Stimulated activated CD4-positive, alpha-beta T cell treated with anti-CD3 and anti-CD28 coated beads, Interleukin-15, amount 100 ng/mL, for 48 hours (primary cell): ENCODE data around the gene UBXN11.

Experiments
- DNase-seq, 2 donors: peaks; one replicate each; pipeline ENCODE4 v3.0.0-alpha.2; 2020; ENCODE audit warnings: low read depth in 2 of 2

The UBXN11 gene

DNA sequence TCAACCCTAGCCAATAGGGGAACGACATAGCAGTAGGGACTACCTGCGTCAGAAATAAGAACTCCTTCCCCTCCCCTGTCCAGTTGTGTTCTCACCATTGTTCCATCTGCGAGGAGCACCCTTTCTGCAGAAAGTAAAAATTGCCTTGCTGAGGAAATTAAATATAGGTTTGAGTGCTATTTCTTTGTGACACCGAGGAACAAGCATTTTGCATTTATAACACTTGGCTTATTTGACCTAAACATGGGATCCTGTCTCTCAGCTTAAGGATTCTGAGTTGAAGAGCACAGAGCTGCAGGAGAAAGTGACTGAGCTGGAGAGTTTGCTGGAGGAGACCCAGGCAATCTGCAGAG, 37.3 kb downstream of the UBXN11 start:
- DNase-seq = no peak

DNA sequence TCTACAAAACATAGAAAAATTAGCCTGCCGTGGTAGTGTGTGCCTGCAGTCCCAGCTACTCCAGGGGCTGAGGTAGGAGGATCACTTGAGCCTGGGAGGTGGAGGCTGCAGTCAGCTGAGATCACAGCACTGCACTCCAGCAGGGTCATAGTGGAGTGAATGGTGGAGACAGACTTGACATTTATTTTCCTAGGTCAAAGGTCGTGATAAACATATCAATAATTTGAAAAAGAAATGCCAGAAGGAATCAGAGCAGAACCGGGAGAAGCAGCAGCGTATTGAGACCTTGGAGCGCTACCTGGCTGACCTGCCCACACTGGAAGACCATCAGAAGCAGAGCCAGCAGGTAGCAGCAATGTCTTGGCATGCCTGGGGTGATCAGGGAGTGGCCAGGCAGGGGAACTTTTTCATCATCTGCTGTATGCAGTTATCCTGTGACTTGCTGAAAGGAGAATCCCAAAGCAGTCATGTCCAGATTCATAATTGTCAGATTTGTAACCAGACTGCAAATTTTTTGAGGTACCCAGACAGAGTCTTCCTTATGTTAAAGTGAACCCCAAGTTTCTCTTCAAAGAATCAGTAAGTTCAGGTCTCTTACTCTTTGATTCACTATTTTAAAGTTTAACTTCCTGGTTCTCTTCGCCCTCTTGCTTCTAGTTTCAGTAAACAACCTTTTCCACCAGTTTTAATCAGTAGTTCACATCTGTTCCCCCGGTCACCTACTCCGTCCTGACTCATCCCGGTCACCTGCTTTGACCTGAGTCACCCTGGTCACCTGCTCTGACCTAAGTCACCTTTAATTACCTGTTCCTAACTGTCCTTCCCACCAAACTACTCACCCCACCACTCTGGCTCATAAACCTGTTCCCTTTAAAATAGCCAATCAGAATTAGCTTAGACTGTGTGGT, 37.9 kb downstream of the UBXN11 start:
- no peak for DNase-seq

DNA sequence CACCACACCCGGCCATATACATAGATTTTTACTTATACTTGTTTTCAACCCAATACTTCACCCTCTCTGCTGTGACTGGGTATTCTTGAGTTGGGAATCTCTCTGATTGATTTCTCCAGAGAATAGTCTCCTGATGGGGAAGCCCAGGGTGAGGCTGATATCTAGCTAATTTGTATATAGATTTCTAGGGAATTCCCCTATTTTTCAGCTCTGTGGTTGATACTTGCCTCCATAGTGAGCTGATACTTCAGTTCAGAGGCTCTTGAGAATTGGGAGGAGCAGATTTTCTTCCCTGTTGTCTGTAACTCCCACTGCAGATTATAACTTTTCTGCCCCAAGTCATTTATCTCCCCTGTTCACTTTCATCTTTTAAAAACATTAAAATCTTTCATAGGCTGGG, 41.0 kb downstream of the UBXN11 start:
- no peak for DNase-seq

DNA sequence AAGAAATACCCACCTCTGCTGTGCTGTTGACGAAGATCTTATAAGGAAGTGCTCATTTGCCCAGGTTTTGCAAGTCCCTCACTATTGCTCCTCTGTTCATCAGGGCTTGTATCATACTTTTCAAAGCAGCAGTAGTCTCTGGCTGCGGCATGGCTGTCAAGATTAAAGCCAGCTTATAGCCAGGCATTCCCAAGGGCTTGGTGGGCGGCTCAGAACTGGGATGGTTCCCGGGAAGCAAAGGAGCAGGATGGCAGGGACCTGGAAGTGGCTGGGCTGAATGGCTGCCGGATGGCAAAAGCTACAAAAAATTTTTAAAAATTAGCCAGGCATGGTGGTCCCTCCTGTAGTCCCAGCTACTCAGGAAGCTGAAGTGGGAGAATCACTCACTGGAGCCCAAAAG, 43.2 kb downstream of the UBXN11 start:
- DNase-seq = no peak

DNA sequence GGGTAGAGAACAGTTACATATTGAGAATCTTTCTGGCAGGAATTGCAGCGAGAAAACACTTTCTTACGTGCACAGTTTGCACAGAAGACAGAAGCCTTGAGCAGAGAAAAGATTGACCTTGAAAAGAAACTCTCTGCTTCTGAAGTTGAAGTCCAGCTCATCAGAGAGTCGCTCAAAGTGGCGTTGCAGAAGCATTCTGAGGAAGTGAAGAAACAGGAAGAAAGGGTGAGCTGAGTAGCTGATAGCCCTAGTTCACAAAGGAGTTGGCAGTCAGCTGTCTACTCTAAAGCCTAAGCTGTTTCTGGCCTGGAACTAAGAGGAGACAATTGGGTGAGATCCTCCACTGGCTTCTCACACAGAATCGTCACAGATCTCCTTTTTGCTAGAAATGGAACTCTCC, 46.9 kb downstream of the UBXN11 start:
- DNase-seq = no peak

DNA sequence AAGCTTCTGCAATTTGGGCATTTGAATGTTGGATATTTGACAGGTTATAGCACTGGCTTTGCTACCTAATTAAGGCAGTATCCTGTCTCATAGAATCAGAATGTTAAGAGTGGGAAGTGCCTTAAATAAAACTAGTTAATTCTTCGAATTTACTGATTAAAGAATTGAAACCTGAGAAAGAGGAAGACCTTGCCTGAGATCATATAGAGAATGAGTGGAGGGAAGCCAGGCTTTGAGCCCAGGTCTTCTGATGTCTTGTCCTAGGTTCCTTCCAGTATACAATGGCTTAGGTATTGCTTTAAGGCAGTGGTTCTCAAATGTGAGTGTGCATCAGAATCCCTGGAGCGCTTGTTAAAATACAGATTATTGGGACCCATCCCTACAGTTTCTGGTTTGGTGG, 47.4 kb downstream of the UBXN11 start:
- DNase-seq = no peak

DNA sequence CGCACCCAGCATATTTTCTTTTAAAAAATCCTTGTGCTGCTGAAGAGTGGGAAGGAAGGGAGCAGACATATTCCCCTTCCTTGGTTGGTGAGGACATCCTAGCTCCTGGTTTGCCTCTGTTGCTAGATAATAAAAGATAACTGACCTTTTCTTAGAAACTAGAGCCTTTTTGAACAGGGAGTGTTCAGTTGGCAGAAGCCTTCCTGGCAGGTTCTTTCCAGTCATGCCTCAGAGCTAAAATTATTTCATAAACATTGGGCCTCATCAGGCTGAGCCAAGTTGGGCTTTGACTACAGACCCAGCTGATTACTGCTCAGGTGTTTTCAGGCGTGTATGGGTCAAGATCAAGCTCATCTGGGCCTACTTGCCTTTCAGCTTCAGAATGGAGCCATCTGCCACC, 49.2 kb downstream of the UBXN11 start:
- DNase-seq = no peak

DNA sequence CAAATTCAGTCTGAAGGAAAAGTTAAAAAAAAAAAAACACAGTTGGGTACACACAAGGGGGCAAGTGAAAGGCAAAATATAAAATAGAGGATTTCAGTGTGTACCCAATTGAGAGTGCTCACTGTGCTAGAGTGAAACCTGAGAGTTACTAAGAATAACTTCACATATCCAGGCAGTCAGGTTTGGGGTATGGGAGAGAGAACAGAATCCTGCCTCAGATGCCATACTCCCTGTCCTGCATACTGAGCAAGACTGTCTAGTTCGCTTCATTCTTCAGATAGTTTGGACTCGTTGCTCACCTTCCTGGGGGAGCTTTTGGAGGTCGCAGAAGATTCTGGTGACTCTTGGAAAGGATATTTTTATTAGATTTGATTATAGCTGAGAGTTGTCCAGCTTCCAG, 52.0 kb downstream of the UBXN11 start:
- no peak for DNase-seq

DNA sequence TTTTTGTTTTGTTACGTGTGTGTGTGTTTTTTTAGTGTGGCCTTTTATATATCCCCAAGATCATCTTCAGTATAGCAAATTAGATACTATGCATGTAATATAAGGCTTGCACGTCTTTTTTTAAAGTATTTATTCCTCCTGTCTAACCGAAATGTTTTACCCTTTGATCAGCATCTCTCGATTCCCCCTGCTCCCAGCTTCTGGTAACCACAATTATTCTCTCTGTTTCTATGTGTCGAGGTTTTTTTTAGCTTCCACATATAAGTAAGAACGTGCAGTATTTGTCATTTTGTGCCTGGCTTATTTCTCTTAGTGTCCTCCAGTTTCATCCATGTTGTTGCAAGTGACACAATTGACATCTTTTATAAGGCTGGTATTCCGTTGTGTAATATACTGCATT, 53.7 kb downstream of the UBXN11 start:
- no peak for DNase-seq

DNA sequence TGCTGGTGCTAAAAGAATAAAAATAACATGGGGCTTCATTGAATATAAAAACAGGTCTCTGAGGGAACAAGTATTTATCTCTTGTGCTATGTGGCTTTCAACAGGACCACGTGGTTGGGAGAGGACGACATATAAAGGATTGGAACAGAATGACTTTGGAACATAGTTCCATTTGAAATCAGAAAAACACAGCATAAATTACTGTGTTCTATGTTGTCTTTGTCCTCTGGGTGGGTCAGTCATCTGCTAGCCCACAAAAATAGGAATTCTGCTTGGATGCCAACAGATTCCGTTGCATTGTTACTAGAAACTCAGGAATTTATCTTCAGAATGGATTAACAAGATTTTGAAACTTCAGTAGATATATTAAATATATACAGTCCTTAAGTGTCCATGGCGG, 66.5 kb downstream of the UBXN11 start:
- no peak for DNase-seq

DNA sequence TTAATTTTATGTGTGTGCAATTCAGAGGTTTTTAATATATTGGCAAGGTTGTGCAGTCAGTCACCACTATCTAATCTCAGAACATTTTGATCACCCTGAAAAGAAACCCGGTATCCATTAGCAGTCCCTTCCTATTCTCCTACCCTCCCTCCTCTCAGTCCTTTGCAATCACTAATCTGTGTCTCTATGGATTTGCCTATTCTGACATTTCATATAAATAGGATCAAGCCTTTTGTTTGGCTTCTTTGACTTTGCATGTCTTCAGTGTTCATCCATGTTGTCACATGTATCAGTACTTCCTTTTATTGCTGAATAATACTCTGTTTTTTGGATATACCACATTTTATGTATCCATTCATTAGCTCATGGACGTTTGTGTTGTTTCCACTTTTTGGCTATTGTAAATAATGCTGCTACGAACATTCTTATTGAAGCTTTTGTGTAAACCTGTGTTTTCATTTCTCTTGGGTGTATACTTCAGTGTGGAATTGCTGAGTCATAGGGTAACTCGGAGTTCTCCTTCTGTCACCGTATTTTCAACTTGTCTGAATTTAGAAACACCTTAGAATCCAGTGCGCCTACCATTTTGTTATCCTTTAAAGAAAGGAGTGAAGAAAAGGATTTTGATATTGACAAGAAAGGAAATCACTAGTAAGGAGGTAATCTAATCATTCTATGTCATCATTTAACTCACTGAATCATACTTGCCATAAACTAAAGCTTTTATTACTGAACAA, 69.0 kb downstream of the UBXN11 start:
- no peak for DNase-seq

DNA sequence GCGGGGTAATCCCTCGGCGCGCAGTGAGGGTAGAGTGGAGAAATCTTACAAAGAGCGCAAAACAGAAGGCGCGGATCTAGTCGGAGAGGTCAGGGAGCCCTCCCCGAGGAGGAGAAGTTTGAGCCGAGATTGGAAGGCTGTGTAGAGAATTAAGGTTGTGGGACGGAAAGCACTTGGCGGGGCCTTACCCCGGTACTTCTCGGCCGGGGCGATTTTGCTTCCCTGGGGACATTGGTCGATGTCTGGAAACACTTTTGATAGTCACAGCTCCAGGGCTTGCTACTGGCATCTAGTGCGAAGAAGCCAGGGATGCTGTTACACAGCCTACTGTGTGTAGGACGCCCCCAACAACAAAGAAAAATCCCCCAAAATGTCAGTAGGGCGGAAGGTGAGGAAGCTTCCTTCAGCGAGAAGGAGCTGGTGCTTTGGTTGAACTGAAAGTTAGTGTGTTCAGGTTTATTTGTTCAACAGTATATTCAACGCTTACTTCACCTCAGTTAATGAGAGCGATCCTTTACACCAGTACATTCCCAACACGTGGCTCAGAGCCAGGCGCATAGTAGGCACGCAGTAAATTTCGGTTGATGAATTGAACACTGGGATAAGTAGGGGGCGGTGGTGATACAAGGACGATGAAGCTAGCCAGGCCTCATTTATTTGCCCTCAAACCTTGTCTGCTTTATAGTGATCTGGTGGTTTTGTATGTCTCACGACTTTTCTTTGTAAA, 71.6 kb downstream of the UBXN11 start:
- DNase-seq = no peak

DNA sequence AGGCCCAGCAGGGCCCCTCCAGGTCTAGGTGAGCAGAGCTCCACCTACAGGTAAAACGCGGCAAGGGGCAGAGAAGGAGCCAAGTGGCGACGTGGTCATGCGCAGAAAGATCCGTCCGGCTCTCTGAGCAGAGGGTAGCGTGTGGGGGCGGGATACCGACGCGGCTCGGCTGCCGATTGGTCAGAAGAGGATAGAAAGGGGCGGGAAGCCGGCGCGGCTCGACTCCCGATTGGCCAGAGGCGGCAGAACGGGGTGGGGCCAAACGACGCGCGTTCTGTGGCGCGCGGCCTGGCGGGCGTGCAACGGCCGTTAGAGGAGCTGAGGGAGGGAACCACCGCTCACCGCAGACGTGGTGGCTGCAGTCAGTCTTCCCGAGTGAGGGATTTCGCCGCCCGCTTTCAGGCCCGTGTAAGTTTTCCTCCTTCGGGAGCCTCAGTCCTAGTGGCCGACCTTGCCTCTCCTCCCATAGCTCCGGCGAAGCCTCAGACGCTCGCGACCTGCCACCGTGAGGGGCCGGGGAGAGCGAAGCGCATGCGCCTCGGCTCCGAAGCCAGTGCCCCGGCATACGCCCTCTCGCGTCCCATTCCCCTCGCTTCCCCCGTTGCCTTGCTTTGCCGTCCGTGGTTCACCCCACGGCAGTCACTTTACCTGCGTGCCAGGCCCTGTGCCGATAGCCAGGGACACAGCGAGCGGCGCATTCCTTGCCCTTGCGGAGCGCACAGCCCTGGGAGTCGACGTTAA, 72.4 kb downstream of the UBXN11 start, which contains the start of gene CEP85:
TSS of gene CEP85 (plus strand) at position 298 of the 741 bp plus-strand sequence. CDS start 5,584 bp downstream, outside the sequence.
- peak; percentile 98 to 99 for DNase-seq
